CD14-positive monocyte (primary cell): ENCODE data around the gene SMIM13. TPM values are rescaled to one million over a fixed set of nuclear protein-coding genes. Genes with fewer than 3 reads are reported as not detected.

Experiments
- DNase-seq, 3 donors: peaks; one replicate each; pipeline ENCODE4 v3.0.0-alpha.2; 2011 to 2022
- H2AFZ ChIP-seq: 2 replicates; pipeline ENCODE4 v1.6.0; 2012; ENCODE audit warnings: mild to moderate bottlenecking, low read depth, low read length, inconsistent platforms; ENCODE audit not compliant: insufficient read depth, poor library complexity, severe bottlenecking
- H3K27ac ChIP-seq, 2 donors: 1 replicate in 1 of 2; 2 replicates in 1 of 2; pipeline ENCODE4 v1.5.1; 2012 to 2013; ENCODE audit warnings: low read length in 2 of 2, control low read depth in 1 of 2, inconsistent platforms in 1 of 2, low read depth in 1 of 2, mild to moderate bottlenecking in 1 of 2
- H3K27me3 ChIP-seq, 2 donors: one replicate each; pipeline versions ENCODE4 v1.6.0 to v1.6.1; 2011 to 2013; ENCODE audit warnings: low read length in 2 of 2; ENCODE audit not compliant: control insufficient read depth in 2 of 2, insufficient read depth in 2 of 2
- H3K36me3 ChIP-seq, 2 donors: replicated peaks in 1 of 2; 1 replicate in 1 of 2; 2 replicates in 1 of 2; pipeline versions ENCODE4 v1.5.1 to v1.6.1; 2012 to 2013; ENCODE audit warnings: low read length in 2 of 2, control low read depth in 1 of 2, inconsistent platforms in 1 of 2, mild to moderate bottlenecking in 1 of 2; ENCODE audit not compliant: insufficient read depth in 2 of 2, control insufficient read depth in 1 of 2
- H3K4me1 ChIP-seq, 2 donors: 1 replicate in 1 of 2; 2 replicates in 1 of 2; pipeline versions ENCODE4 v1.5.1 to v1.6.1; 2012 to 2013; ENCODE audit warnings: low read length in 2 of 2, control low read depth in 1 of 2, inconsistent platforms in 1 of 2, mild to moderate bottlenecking in 1 of 2, moderate library complexity in 1 of 2; ENCODE audit not compliant: insufficient read depth in 2 of 2, control insufficient read depth in 1 of 2
- H3K4me2 ChIP-seq: replicated peaks from 2 replicates; pipeline ENCODE3; 2012; ENCODE audit warnings: low read length, moderate library complexity, mild to moderate bottlenecking; ENCODE audit not compliant: poor library complexity, severe bottlenecking; ENCODE audit errors: extremely low read depth
- H3K4me3 ChIP-seq, 3 experiments: fragments of 200-600 bp in 1 of 3; sonication (generic) in 1 of 3; replicated peaks in 1 of 3; 1 replicate in 2 of 3; 2 replicates in 1 of 3; pipeline ENCODE4 v1.5.1; 2011 to 2013; ENCODE audit warnings: low read length in 3 of 3, mild to moderate bottlenecking in 3 of 3, control low read depth in 2 of 3, low read depth in 2 of 3, inconsistent platforms in 1 of 3, moderate library complexity in 1 of 3
- H3K79me2 ChIP-seq: 2 replicates; pipeline ENCODE4 v1.6.0; 2012; ENCODE audit warnings: mild to moderate bottlenecking, control low read depth, inconsistent platforms, low read length, moderate library complexity; ENCODE audit not compliant: insufficient read depth
- H3K9ac ChIP-seq: 2 replicates; pipeline ENCODE4 v1.6.0; 2017; ENCODE audit warnings: low read length, mild to moderate bottlenecking; ENCODE audit not compliant: insufficient read depth, poor library complexity, severe bottlenecking
- H3K9me3 ChIP-seq, 2 donors: replicated peaks in 1 of 2; 1 replicate in 1 of 2; 2 replicates in 1 of 2; pipeline versions ENCODE4 v1.5.1 to v1.6.1; 2012 to 2013; ENCODE audit warnings: low read length in 2 of 2, control low read depth in 1 of 2; ENCODE audit not compliant: control insufficient read depth in 1 of 2, insufficient read depth in 1 of 2
- H4K20me1 ChIP-seq: 2 replicates; pipeline ENCODE4 v1.6.0; 2012; ENCODE audit warnings: mild to moderate bottlenecking, low read length, control low read depth, moderate library complexity; ENCODE audit not compliant: insufficient read depth
- H3K27ac Mint-ChIP-seq, 7 donors: one replicate each; pipeline ENCODE4 v1.8.0; 2020; ENCODE audit warnings: mild to moderate bottlenecking in 7 of 7, mixed read lengths in 7 of 7, moderate library complexity in 6 of 7, inconsistent platforms in 2 of 7
- H3K27me3 Mint-ChIP-seq, 3 donors: one replicate each; pipeline ENCODE4 v1.8.0; 2021 to 2022; ENCODE audit warnings: low read depth in 3 of 3, mild to moderate bottlenecking in 3 of 3, mixed read lengths in 3 of 3, moderate library complexity in 3 of 3, inconsistent platforms in 1 of 3
- H3K36me3 Mint-ChIP-seq, 2 donors: one replicate each; pipeline ENCODE4 v1.8.0; 2020; ENCODE audit warnings: mixed read lengths in 2 of 2, inconsistent platforms in 1 of 2, mild to moderate bottlenecking in 1 of 2
- H3K4me1 Mint-ChIP-seq: one replicate; pipeline ENCODE4 v1.8.0; 2020; ENCODE audit warnings: mild to moderate bottlenecking, mixed read lengths
- H3K4me3 Mint-ChIP-seq, 2 donors: one replicate each; pipeline ENCODE4 v1.8.0; 2020; ENCODE audit warnings: mild to moderate bottlenecking in 2 of 2, mixed read lengths in 2 of 2, moderate library complexity in 1 of 2
- H3K9me3 Mint-ChIP-seq, 7 donors: one replicate each; pipeline ENCODE4 v1.8.0; 2020 to 2022; ENCODE audit warnings: mixed read lengths in 7 of 7, mild to moderate bottlenecking in 6 of 7, moderate library complexity in 6 of 7, inconsistent platforms in 2 of 7
- CTCF ChIP-seq: fragments of 200-600 bp; IDR thresholded peaks from one replicate; pipeline ENCODE4 v1.8.0; 2022; ENCODE audit warnings: antibody characterized with exemption, mild to moderate bottlenecking
- WGBS: methylation state at CpG from one replicate; pipeline ENCODE4 v1.1.5; 2013; ENCODE audit warnings: missing lambda C conversion rate; ENCODE audit not compliant: insufficient coverage; 5-methylcytosine and 5-hydroxymethylcytosine counted together
- intact Hi-C, 2 donors: fragments of 100-400 bp; cut with micrococcal nuclease; formaldehyde crosslinking; loops; one replicate each; pipeline versions ENCODE4 v1.15.0 to v1.15.1; 2023
- polyA plus RNA-seq, 3 donors: library from polyadenylated mRNA; depleted of rRNA in 1 of 3; unstranded in 2 of 3; stranded (reverse) in 1 of 3; fragments of 300-500 nt in 2 of 3; fragments of >200 nt in 1 of 3; fragmentation: Illumina TruSeq in 2 of 3; gene quantifications; 1 replicate in 2 of 3; 2 replicates in 1 of 3; pipeline ENCODE4 v1.2.3, GENCODE V29; 2012 to 2021

SMIM13 gene
- polyA plus RNA-seq, 3 donors: 1.4 to 3.4 (median 2.4) TPM

- no peak overlapping the region for H3K4me3 ChIP-seq
- peaks cover 8 to 11% of the 10 kb centered on the region in 2 donors for H3K4me1 ChIP-seq
- DNase-seq: no peak
- Mint-ChIP-seq H3K27me3 (peaks cover 1 to 6% (median 2%) of the 10 kb centered on the region in 3 donors), H3K4me3 (no peak overlapping the region), H3K36me3 (no peaks in the 10 kb centered on the region), H3K9me3 (peaks cover 0 to 3% (median 0%) of the 10 kb centered on the region in 7 donors), H3K4me1 (peaks cover 19% of the 10 kb centered on the region), H3K27ac (peak overlapping the region in 4 of 7 donors; percentile 7 to 50 (median 46))
- H4K20me1 ChIP-seq: no peaks in the 10 kb centered on the region
- H3K36me3 ChIP-seq: no peaks in the 10 kb centered on the region
- no peak overlapping the region for H3K9ac ChIP-seq
- intact Hi-C loops: loop anchor here (2.0 to 5.0 kb wide), 3 partner anchors 60 to 325 kb away; partner anchors contain the start of gene NEDD9 (in 1 of the 2)
- H3K4me2 ChIP-seq: no peak overlapping the region
- WGBS: 85% methylated on average over 13 of the region's 13 CpGs
- no peak for TF ChIP-seq CTCF
- no peaks in the 10 kb centered on the region for H3K27me3 ChIP-seq
- peak overlapping the region; percentile 56 for H2AFZ ChIP-seq
- H3K9me3 ChIP-seq: no peaks in the 10 kb centered on the region
- H3K27ac ChIP-seq: no peak overlapping the region
- no peaks in the 10 kb centered on the region for H3K79me2 ChIP-seq
These were observed 78.3 kb downstream of the SMIM13 start for GRCh38 chr6:11171952-11172351.

GRCh38 chr6:11172501-11173327 is 79.1 kb downstream of the SMIM13 start:
- Mint-ChIP-seq H3K4me1 (peaks cover 19% of the 10 kb centered on the region), H3K36me3 (no peaks in the 10 kb centered on the region), H3K4me3 (peak overlapping the region in 1 of 2 donors; percentile 43), H3K9me3 (peaks cover 0 to 3% (median 0%) of the 10 kb centered on the region in 7 donors), H3K27ac (peak overlapping the region in 3 of 7 donors; percentile 9 to 52 (median 50)), H3K27me3 (peaks cover 1 to 6% (median 2%) of the 10 kb centered on the region in 3 donors)
- peaks cover 8 to 11% of the 10 kb centered on the region in 2 donors for H3K4me1 ChIP-seq
- H3K4me3 ChIP-seq: no peak overlapping the region
- intact Hi-C loops: loop anchor here (2.0 to 5.0 kb wide), 3 partner anchors 60 to 324 kb away; partner anchors contain the start of gene NEDD9 (in 1 of the 2)
- H3K9ac ChIP-seq: no peak overlapping the region
- TF ChIP-seq CTCF: peak; percentile 91
- H3K4me2 ChIP-seq: peak overlapping the region; percentile 44
- H2AFZ ChIP-seq: peak overlapping the region; percentile 56
- no peak overlapping the region for H3K27ac ChIP-seq
- H3K36me3 ChIP-seq: no peaks in the 10 kb centered on the region
- no peaks in the 10 kb centered on the region for H3K79me2 ChIP-seq
- no peaks in the 10 kb centered on the region for H3K27me3 ChIP-seq
- H3K9me3 ChIP-seq: no peaks in the 10 kb centered on the region
- DNase-seq: peak; percentile 46 to 62 (median 54)
- 3% methylated on average over 9 of the region's 17 CpGs for WGBS
- H4K20me1 ChIP-seq: no peaks in the 10 kb centered on the region
